Measurements from ENCODE around the gene TIAM1.

The TIAM1 gene

DNA sequence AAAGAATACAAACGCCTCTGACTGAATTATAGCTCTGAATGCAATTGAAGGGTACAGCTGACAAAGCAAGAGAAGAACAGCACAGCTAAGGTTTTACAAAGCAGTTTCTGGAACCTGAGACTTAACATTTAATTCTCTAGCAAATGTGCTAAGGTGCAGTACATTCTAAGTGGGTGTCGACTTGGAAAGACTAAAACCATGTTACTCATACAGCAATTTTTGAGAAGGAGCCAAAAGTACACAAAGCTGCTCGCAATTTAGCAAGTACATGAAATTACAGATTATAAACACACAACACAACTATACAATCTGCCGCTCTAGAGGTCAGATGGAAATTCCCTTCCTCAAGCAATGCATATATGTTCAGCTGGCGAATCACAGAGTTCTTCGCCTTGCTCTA, 121.9 kb downstream of the TIAM1 start:
- no peaks in the 10 kb centered on the region for H3K36me3 ChIP-seq (ENCODE audit: control insufficient read depth in 2 of 2, insufficient read depth in 2 of 2, low read length in 2 of 2)
- H3K4me1 ChIP-seq (ENCODE audit: control insufficient read depth in 2 of 2, insufficient read depth in 2 of 2, low read length in 2 of 2) = peaks cover 7 to 10% of the 10 kb centered on the region in 2 donors
- no peak overlapping the region for H3K9ac ChIP-seq (ENCODE audit: low read depth in 1 of 2, low read length in 2 of 2)
- no peaks in the 10 kb centered on the region for H3K9me3 ChIP-seq (ENCODE audit: control insufficient read depth in 2 of 2, low read length in 2 of 2)
- no peak overlapping the region for H3K27ac ChIP-seq (ENCODE audit: low read depth in 2 of 2, low read length in 2 of 2)
- no peak overlapping the region for H3K4me3 ChIP-seq (ENCODE audit: low read length in 2 of 2)
- H3K27me3 ChIP-seq (ENCODE audit: control insufficient read depth in 2 of 2, insufficient read depth in 2 of 2, low read length in 2 of 2) = no peaks in the 10 kb centered on the region

DNA sequence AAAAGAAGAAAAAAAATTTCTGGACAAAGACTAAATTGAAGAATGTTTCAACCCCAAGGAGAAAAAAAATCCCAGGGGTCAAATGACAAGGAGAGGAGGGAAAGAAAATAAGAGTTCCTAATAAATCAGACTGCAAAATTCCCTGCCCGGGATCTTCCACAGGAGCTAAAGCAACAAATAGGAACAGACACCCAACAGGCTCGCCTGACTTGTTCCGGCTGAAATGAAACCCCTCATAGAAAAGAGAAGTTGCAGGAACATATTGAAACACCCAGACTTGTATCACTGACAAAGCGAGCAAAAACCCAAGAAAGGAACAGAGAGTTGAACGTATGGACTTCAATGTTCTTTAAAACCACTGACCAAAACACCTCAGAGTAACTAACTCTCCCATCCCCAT, 123.0 kb downstream of the TIAM1 start:
- H3K36me3 ChIP-seq (ENCODE audit: control insufficient read depth in 2 of 2, insufficient read depth in 2 of 2, low read length in 2 of 2) = no peaks in the 10 kb centered on the region
- no peak overlapping the region for H3K9ac ChIP-seq (ENCODE audit: low read depth in 1 of 2, low read length in 2 of 2)
- no peak overlapping the region for H3K4me3 ChIP-seq (ENCODE audit: low read length in 2 of 2)
- H3K4me1 ChIP-seq (ENCODE audit: control insufficient read depth in 2 of 2, insufficient read depth in 2 of 2, low read length in 2 of 2) = peaks cover 7 to 10% of the 10 kb centered on the region in 2 donors
- no peaks in the 10 kb centered on the region for H3K27me3 ChIP-seq (ENCODE audit: control insufficient read depth in 2 of 2, insufficient read depth in 2 of 2, low read length in 2 of 2)
- H3K9me3 ChIP-seq (ENCODE audit: control insufficient read depth in 2 of 2, low read length in 2 of 2) = no peaks in the 10 kb centered on the region
- no peak overlapping the region for H3K27ac ChIP-seq (ENCODE audit: low read depth in 2 of 2, low read length in 2 of 2)

DNA sequence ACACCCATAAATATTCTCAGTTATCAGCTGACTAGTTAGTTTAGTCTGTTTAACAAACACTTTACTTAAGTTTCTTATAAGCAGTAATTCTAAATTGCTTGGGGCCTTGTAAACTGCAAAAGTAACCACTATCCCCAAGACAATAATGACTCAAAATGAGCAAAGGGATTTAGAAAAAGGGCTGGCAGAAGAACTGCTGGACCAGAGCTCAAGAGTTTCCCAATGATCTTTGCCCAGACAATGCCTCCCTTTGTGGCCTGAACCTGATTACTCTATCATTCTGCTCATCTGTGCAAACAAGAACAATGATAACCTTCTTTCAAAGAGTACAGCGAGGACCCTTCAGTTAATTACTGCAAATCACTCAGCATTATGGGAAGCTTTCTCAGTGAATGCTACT, 123.5 kb downstream of the TIAM1 start:
- peaks cover 7 to 10% of the 10 kb centered on the region in 2 donors for H3K4me1 ChIP-seq (ENCODE audit: control insufficient read depth in 2 of 2, insufficient read depth in 2 of 2, low read length in 2 of 2)
- no peak overlapping the region for H3K9ac ChIP-seq (ENCODE audit: low read depth in 1 of 2, low read length in 2 of 2)
- no peaks in the 10 kb centered on the region for H3K27me3 ChIP-seq (ENCODE audit: control insufficient read depth in 2 of 2, insufficient read depth in 2 of 2, low read length in 2 of 2)
- H3K9me3 ChIP-seq (ENCODE audit: control insufficient read depth in 2 of 2, low read length in 2 of 2) = no peaks in the 10 kb centered on the region
- no peak overlapping the region for H3K4me3 ChIP-seq (ENCODE audit: low read length in 2 of 2)
- no peak overlapping the region for H3K27ac ChIP-seq (ENCODE audit: low read depth in 2 of 2, low read length in 2 of 2)
- no peaks in the 10 kb centered on the region for H3K36me3 ChIP-seq (ENCODE audit: control insufficient read depth in 2 of 2, insufficient read depth in 2 of 2, low read length in 2 of 2)

DNA sequence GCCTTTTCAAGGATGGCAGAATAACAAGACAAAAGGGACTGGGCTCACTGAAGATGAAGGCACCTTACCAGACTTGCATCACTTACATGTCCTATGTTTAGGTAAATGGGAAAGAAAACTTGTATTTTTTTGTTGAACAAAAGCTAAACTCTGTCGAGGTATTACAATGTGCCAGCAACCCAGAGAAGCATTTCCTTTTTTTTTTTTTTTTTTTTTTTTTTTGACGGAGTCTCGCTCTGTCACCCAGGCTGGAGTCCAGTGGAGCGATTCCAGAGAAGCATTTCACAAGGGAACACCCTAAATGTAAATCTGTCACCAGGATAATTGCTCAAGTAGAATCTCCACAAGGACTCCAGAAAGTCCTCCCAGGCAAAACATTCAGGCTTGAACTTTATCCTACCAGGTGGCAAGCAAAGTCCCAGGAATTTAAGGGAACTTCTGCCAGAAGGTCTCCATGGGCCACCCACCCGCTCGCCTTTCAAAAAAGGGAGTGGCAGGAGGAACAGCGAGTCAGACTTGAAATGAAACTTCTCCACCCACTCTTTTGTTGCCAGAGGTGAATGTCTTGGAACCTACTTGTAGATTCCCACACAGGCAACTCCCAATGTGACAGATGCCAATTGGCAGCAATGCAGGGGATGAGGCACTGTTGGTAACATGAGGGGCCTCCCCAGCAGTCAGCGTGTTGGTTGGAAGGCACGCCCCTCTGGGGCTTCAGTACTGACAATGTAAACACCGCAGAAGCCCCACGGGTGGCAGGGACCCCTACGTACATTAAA, 125.0 kb downstream of the TIAM1 start:
- Histone ChIP-seq H3K27ac (ENCODE audit: low read depth in 2 of 2, low read length in 2 of 2) (peak overlapping the region; percentile 6 to 47), H3K36me3 (ENCODE audit: control insufficient read depth in 2 of 2, insufficient read depth in 2 of 2, low read length in 2 of 2) (no peaks in the 10 kb centered on the region)

DNA sequence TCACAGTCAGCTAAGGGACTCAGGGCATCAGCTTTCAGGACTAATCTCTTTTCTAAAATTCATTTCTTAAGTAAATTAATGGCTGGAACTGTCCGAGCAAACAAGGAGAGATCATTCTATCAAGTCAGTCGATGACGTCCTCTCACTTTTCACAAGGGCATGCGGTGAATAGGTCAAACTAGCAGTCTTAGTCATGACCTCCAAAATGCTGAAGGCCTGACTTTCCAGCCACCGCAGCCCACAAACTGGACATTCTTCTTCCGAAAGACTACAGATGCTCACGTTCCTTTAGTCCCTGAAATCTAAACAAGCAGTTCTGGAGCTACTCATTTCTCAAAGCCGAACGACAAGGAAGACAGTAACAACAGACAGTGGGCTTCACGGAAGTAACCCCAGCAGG, 127.9 kb downstream of the TIAM1 start:
- Histone ChIP-seq H3K9me3 (ENCODE audit: control insufficient read depth in 2 of 2, low read length in 2 of 2) (no peaks in the 10 kb centered on the region), H3K4me3 (ENCODE audit: low read length in 2 of 2) (no peak overlapping the region), H3K4me1 (ENCODE audit: control insufficient read depth in 2 of 2, insufficient read depth in 2 of 2, low read length in 2 of 2) (peaks cover 7 to 10% of the 10 kb centered on the region in 2 donors), H3K9ac (ENCODE audit: low read depth in 1 of 2, low read length in 2 of 2) (no peak overlapping the region), H3K27me3 (ENCODE audit: control insufficient read depth in 2 of 2, insufficient read depth in 2 of 2, low read length in 2 of 2) (no peaks in the 10 kb centered on the region), H3K27ac (ENCODE audit: low read depth in 2 of 2, low read length in 2 of 2) (no peak overlapping the region), H3K36me3 (ENCODE audit: control insufficient read depth in 2 of 2, insufficient read depth in 2 of 2, low read length in 2 of 2) (no peaks in the 10 kb centered on the region)

More for the DNA sequence above, 125.0 kb downstream of the TIAM1 start:
- Histone ChIP-seq H3K4me1 (ENCODE audit: control insufficient read depth in 2 of 2, insufficient read depth in 2 of 2, low read length in 2 of 2) (peaks cover 7 to 10% of the 10 kb centered on the region in 2 donors), H3K27me3 (ENCODE audit: control insufficient read depth in 2 of 2, insufficient read depth in 2 of 2, low read length in 2 of 2) (no peaks in the 10 kb centered on the region), H3K9me3 (ENCODE audit: control insufficient read depth in 2 of 2, low read length in 2 of 2) (no peaks in the 10 kb centered on the region), H3K9ac (ENCODE audit: low read depth in 1 of 2, low read length in 2 of 2) (no peak overlapping the region), H3K4me3 (ENCODE audit: low read length in 2 of 2) (peak overlapping the region in 1 of 2 donors; percentile 44)

DNA sequence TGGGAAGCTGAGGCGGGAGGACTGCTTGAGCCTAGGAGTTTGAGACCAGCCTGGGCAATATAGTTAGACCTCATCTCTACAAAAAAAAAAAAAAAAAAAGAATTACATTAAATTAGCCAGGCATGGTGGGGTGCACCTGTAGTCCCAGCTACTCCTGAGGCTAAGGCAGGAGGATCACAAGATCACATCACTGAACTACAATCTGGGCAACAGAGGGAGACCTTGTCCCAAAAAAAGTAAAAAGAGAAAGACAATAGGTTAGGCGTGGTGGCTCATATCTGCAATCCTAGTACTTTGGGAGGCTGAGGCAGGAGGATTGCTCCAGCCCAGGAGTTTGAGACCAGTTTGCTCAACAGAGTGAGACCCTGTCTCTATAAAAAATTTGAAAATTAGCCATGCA, 130.3 kb downstream of the TIAM1 start:
- peaks cover 0 to 3% of the 10 kb centered on the region in 2 donors for H3K4me1 ChIP-seq (ENCODE audit: control insufficient read depth in 2 of 2, insufficient read depth in 2 of 2, low read length in 2 of 2)
- no peak overlapping the region for H3K4me3 ChIP-seq (ENCODE audit: low read length in 2 of 2)
- no peaks in the 10 kb centered on the region for H3K27me3 ChIP-seq (ENCODE audit: control insufficient read depth in 2 of 2, insufficient read depth in 2 of 2, low read length in 2 of 2)
- H3K9ac ChIP-seq (ENCODE audit: low read depth in 1 of 2, low read length in 2 of 2) = no peak overlapping the region
- H3K27ac ChIP-seq (ENCODE audit: low read depth in 2 of 2, low read length in 2 of 2) = no peak overlapping the region
- H3K36me3 ChIP-seq (ENCODE audit: control insufficient read depth in 2 of 2, insufficient read depth in 2 of 2, low read length in 2 of 2) = no peaks in the 10 kb centered on the region
- H3K9me3 ChIP-seq (ENCODE audit: control insufficient read depth in 2 of 2, low read length in 2 of 2) = no peaks in the 10 kb centered on the region

DNA sequence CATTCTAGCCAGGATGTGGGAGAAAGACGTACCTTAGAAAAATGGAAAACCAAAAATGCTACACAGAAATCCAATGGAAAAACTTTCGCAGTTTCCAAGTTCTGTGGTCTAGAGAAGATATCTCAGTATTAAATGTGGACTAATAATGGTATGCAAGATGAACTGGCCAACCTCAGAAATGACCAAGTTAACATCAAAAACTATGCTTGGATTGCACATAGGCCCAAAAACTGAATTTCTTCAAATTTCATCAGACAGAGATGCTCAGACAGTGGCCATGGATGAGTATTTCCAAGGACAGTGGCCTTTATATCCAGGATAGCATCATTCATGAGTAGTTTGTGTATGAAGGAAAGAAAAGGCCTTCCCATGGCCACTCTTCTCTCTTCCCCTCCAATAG, 132.2 kb downstream of the TIAM1 start:
- Histone ChIP-seq H3K4me1 (ENCODE audit: control insufficient read depth in 2 of 2, insufficient read depth in 2 of 2, low read length in 2 of 2) (no peaks in the 10 kb centered on the region), H3K36me3 (ENCODE audit: control insufficient read depth in 2 of 2, insufficient read depth in 2 of 2, low read length in 2 of 2) (no peaks in the 10 kb centered on the region), H3K4me3 (ENCODE audit: low read length in 2 of 2) (no peak overlapping the region), H3K9ac (ENCODE audit: low read depth in 1 of 2, low read length in 2 of 2) (no peak overlapping the region), H3K27ac (ENCODE audit: low read depth in 2 of 2, low read length in 2 of 2) (no peak overlapping the region), H3K9me3 (ENCODE audit: control insufficient read depth in 2 of 2, low read length in 2 of 2) (no peaks in the 10 kb centered on the region), H3K27me3 (ENCODE audit: control insufficient read depth in 2 of 2, insufficient read depth in 2 of 2, low read length in 2 of 2) (no peaks in the 10 kb centered on the region)

DNA sequence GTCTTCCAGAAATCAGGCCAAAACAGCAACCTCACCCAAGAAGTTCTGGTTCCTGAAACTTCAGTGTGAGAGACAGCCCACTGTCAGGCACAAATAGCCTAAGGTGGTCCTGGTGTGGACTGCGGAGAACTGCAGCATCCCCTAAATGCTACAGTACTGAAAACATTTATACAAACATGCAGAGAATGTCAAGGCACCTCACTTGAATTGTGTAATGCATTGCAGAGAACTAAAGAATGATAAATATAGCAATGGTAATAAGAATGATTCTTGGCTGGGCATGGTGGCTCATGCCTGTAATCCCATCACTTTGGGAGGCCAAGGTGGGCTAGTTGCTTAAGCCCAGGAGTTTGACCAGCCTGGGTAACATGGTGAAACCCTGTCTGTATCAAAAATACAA, 138.6 kb downstream of the TIAM1 start:
- Histone ChIP-seq H3K9ac (ENCODE audit: low read depth in 1 of 2, low read length in 2 of 2) (no peak overlapping the region), H3K27ac (ENCODE audit: low read depth in 2 of 2, low read length in 2 of 2) (no peak overlapping the region), H3K9me3 (ENCODE audit: control insufficient read depth in 2 of 2, low read length in 2 of 2) (no peaks in the 10 kb centered on the region), H3K27me3 (ENCODE audit: control insufficient read depth in 2 of 2, insufficient read depth in 2 of 2, low read length in 2 of 2) (no peaks in the 10 kb centered on the region), H3K4me3 (ENCODE audit: low read length in 2 of 2) (no peak overlapping the region), H3K4me1 (ENCODE audit: control insufficient read depth in 2 of 2, insufficient read depth in 2 of 2, low read length in 2 of 2) (no peaks in the 10 kb centered on the region), H3K36me3 (ENCODE audit: control insufficient read depth in 2 of 2, insufficient read depth in 2 of 2, low read length in 2 of 2) (no peaks in the 10 kb centered on the region)

DNA sequence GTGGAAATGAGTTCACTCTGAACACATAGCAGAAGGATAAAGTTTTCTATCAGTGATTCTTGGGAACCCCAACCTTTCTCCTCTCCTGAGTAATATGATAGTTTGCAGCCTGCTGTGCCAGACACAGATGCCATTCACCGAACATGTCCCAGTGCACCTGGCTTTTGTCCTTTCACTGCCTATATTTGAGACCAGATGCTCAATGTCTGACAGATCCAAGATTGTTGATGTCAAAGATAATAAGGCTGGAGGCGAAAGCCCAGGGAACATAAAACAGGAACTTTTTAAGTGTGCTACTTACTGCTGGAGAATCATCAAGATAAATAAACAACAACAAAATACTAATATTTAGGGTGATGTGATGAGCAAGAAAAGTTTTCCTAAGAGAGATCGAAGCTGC, 139.3 kb downstream of the TIAM1 start:
- no peaks in the 10 kb centered on the region for H3K9me3 ChIP-seq (ENCODE audit: control insufficient read depth in 2 of 2, low read length in 2 of 2)
- H3K27ac ChIP-seq (ENCODE audit: low read depth in 2 of 2, low read length in 2 of 2) = no peak overlapping the region
- no peak overlapping the region for H3K4me3 ChIP-seq (ENCODE audit: low read length in 2 of 2)
- H3K4me1 ChIP-seq (ENCODE audit: control insufficient read depth in 2 of 2, insufficient read depth in 2 of 2, low read length in 2 of 2) = no peaks in the 10 kb centered on the region
- no peaks in the 10 kb centered on the region for H3K36me3 ChIP-seq (ENCODE audit: control insufficient read depth in 2 of 2, insufficient read depth in 2 of 2, low read length in 2 of 2)
- H3K27me3 ChIP-seq (ENCODE audit: control insufficient read depth in 2 of 2, insufficient read depth in 2 of 2, low read length in 2 of 2) = no peaks in the 10 kb centered on the region
- H3K9ac ChIP-seq (ENCODE audit: low read depth in 1 of 2, low read length in 2 of 2) = no peak overlapping the region

DNA sequence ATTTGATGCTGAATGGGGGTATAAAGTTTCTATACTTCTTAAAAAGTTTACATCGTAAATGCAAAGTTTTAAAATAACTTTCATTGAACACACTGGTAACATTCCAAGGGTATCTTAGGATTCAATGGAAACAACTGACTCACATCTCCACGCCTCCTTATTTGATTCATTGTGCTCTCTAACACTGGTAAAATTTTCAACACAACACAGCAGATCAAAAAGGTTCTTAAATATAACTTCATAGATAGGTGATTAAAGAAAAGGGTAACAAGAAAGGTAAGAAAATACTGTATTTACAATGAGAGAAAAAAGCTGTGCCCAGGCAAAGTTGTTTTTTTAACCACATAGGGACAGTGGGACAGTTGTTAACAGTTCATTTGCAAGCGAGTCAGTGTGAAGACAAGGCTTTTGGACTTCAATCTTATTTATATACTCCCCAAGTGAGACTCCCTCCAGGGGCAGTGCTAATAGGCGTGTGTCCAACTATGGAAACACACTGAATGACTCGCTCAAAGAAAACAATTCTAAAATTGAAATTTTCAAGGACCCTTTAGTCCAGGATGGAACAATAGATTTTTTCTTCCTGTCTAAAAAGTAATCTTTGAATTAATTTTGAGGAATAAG, 140.5 kb downstream of the TIAM1 start:
- Histone ChIP-seq H3K9ac (ENCODE audit: low read depth in 1 of 2, low read length in 2 of 2) (no peak overlapping the region), H3K27ac (ENCODE audit: low read depth in 2 of 2, low read length in 2 of 2) (no peak overlapping the region), H3K4me3 (ENCODE audit: low read length in 2 of 2) (no peak overlapping the region), H3K4me1 (ENCODE audit: control insufficient read depth in 2 of 2, insufficient read depth in 2 of 2, low read length in 2 of 2) (no peaks in the 10 kb centered on the region), H3K27me3 (ENCODE audit: control insufficient read depth in 2 of 2, insufficient read depth in 2 of 2, low read length in 2 of 2) (no peaks in the 10 kb centered on the region), H3K36me3 (ENCODE audit: control insufficient read depth in 2 of 2, insufficient read depth in 2 of 2, low read length in 2 of 2) (no peaks in the 10 kb centered on the region), H3K9me3 (ENCODE audit: control insufficient read depth in 2 of 2, low read length in 2 of 2) (no peaks in the 10 kb centered on the region)
